Epidermal melanocyte (primary cell): ENCODE results near the gene ABLIM2.
A peak's percentile ranks its signal among the peaks of the same experiment; 100 is the strongest.

ENCODE experiments used
- DNase-seq: peaks from one replicate; pipeline ENCODE4 v3.0.0; 2011; ENCODE audit warnings: low spot score; ENCODE audit not compliant: insufficient read length

Gene ABLIM2

GRCh38 chr4:8194306-8195242, 36.0 kb upstream of the ABLIM2 start:
- DNase-seq: no peak

GRCh38 chr4:8192748-8193738, 34.4 kb upstream of the ABLIM2 start:
- DNase-seq: no peak

GRCh38 chr4:8191136-8191747, 32.6 kb upstream of the ABLIM2 start:
- no peak for DNase-seq

GRCh38 chr4:8189551-8190466, 31.2 kb upstream of the ABLIM2 start:
- no peak for DNase-seq

GRCh38 chr4:8188743-8189550, 30.3 kb upstream of the ABLIM2 start:
- DNase-seq: no peak

- DNase-seq: no peak
Observed at GRCh38 chr4:8188085-8188484, 29.5 kb upstream of the ABLIM2 start.

GRCh38 chr4:8185930-8186329, 27.3 kb upstream of the ABLIM2 start:
- DNase-seq: no peak

GRCh38 chr4:8185295-8185694, 26.7 kb upstream of the ABLIM2 start:
- peak; percentile 53 for DNase-seq

GRCh38 chr4:8184061-8184460, 25.4 kb upstream of the ABLIM2 start:
- DNase-seq: no peak

GRCh38 chr4:8182858-8183725, 24.5 kb upstream of the ABLIM2 start:
- no peak for DNase-seq

- DNase-seq: no peak
Observed at GRCh38 chr4:8182294-8182693, 23.7 kb upstream of the ABLIM2 start.

- DNase-seq: no peak
Observed at GRCh38 chr4:8181844-8182243, 23.2 kb upstream of the ABLIM2 start.

GRCh38 chr4:8181119-8181518, 22.5 kb upstream of the ABLIM2 start:
- no peak for DNase-seq

- no peak for DNase-seq
Observed at GRCh38 chr4:8180310-8181093, 21.9 kb upstream of the ABLIM2 start.

- no peak for DNase-seq
Observed at GRCh38 chr4:8179771-8180170, 21.2 kb upstream of the ABLIM2 start.

- no peak for DNase-seq
Observed at GRCh38 chr4:8179074-8179473, 20.5 kb upstream of the ABLIM2 start.

- no peak for DNase-seq
Observed at GRCh38 chr4:8177956-8178355, 19.3 kb upstream of the ABLIM2 start.

- no peak for DNase-seq
Observed at GRCh38 chr4:8177552-8177951, 18.9 kb upstream of the ABLIM2 start.
